ENCODE data around the gene CXADR. TPM values are rescaled to one million over a fixed set of nuclear protein-coding genes. Genes with fewer than 3 reads are reported as not detected.
"Not testable (repeated sequence)": the region's sequence is repeated elsewhere in the genome, so short reads cannot be mapped to it uniquely, and the experiment has no call there.

The CXADR gene
- total and polyA plus RNA-seq, 4 donors, result 8.5 to 46.4 (median 26.5) TPM

DNA sequence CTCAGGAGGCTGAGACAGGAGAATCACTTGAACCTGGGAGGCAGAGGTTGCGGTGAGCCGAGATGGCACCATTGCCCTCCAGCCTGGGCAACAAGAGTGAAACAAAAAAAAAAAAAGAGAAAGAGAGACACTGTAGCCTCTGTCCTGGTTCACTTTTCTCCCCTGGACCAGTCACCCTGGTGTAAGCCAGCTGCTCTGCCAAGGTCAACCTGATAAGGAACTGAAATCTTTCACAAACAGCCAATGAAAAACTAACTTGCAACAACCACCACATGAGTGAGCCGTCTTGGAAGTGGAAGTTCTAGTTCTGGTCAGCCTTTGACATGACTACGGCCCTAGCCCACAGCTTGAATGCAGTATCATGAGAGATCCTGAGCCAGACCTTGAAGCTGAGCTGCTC lies 36.8 kb upstream of the CXADR start:
- H3K27ac ChIP-seq (ENCODE audit: low read depth in 1 of 2, low read length in 2 of 2), result peak overlapping the region; percentile 56 to 58
- TF ChIP-seq, protein P1, sequence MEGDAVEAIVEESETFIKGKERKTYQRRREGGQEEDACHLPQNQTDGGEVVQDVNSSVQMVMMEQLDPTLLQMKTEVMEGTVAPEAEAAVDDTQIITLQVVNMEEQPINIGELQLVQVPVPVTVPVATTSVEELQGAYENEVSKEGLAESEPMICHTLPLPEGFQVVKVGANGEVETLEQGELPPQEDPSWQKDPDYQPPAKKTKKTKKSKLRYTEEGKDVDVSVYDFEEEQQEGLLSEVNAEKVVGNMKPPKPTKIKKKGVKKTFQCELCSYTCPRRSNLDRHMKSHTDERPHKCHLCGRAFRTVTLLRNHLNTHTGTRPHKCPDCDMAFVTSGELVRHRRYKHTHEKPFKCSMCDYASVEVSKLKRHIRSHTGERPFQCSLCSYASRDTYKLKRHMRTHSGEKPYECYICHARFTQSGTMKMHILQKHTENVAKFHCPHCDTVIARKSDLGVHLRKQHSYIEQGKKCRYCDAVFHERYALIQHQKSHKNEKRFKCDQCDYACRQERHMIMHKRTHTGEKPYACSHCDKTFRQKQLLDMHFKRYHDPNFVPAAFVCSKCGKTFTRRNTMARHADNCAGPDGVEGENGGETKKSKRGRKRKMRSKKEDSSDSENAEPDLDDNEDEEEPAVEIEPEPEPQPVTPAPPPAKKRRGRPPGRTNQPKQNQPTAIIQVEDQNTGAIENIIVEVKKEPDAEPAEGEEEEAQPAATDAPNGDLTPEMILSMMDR (IDR thresholded peaks at IDR 0.05; ENCODE audit: low read depth, low read length, missing input control), result no peak
- TF ChIP-seq EGR1 (IDR thresholded peaks at IDR 0.05; ENCODE audit: low read depth in 2 of 2) (no peak), FOXA2 (IDR thresholded peaks at IDR 0.05) (peak; percentile 36), RAD21 (IDR thresholded peaks at IDR 0.05) (peak; percentile 21 to 41), RXRA (IDR thresholded peaks at IDR 0.05) (peak; percentile 75 to 86), YY1 (IDR thresholded peaks at IDR 0.05) (peak; percentile 62), JUND (IDR thresholded peaks at IDR 0.05) (peak in 1 of 2 donors; percentile 58), GABPA (IDR thresholded peaks at IDR 0.05 in 1 of 2, conservative IDR thresholded peaks at IDR 0.05 in 1 of 2) (no peak), SP1 (IDR thresholded peaks at IDR 0.05) (peak; percentile 58), HNF4G (IDR thresholded peaks at IDR 0.05) (peak; percentile 29), HNF4A (conservative IDR thresholded peaks at IDR 0.05) (peak; percentile 80 to 85), FOXA1 (IDR thresholded peaks at IDR 0.05) (no peak)
- TF ChIP-seq, protein P2, sequence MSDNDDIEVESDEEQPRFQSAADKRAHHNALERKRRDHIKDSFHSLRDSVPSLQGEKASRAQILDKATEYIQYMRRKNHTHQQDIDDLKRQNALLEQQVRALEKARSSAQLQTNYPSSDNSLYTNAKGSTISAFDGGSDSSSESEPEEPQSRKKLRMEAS (IDR thresholded peaks at IDR 0.05), result peak; percentile 58
- 25% methylated on average over 4 of the region's 4 CpGs for WGBS
- DNase-seq (ENCODE audit: low spot score), result no peak
- no peaks in the 10 kb centered on the region for H3K36me3 ChIP-seq (ENCODE audit: control insufficient read depth in 4 of 4, insufficient read depth in 3 of 4, low read depth in 1 of 4, low read length in 3 of 4)
- H3K27me3 ChIP-seq (ENCODE audit: control insufficient read depth in 4 of 4, insufficient read depth in 4 of 4, low read length in 3 of 4), result no peaks in the 10 kb centered on the region
- no peak overlapping the region for H3K9ac ChIP-seq (ENCODE audit: low read depth in 1 of 2, low read length in 2 of 2)
- H3K4me3 ChIP-seq (ENCODE audit: low read depth in 1 of 3, low read length in 3 of 3), result no peak overlapping the region
- peaks cover 6 to 29% (median 10%) of the 10 kb centered on the region in 4 donors for H3K4me1 ChIP-seq (ENCODE audit: control insufficient read depth in 4 of 4, insufficient read depth in 4 of 4, low read length in 3 of 4)
- H3K9me3 ChIP-seq (ENCODE audit: control insufficient read depth in 4 of 4, low read length in 3 of 4), result no peaks in the 10 kb centered on the region

DNA sequence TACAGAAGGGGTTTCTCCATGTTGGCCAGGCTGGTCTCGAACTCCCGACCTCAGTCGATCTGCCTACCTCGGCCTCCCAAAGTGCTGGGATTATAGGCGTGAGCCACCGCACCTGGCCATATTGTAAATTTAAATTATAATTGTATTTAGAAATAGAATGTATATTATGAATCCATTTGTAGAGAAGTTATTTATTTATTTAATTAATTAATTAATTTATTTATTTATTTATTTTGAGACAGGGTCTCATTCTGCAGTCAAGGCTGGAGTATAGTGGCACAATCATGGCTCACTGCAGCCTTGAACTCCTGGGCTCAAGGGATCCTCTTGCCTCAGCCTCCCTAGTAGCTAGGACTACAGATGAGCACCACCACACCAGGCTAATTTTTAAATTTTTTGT lies 34.7 kb upstream of the CXADR start:
- DNase-seq (ENCODE audit: low spot score), result not testable (repeated sequence)

DNA sequence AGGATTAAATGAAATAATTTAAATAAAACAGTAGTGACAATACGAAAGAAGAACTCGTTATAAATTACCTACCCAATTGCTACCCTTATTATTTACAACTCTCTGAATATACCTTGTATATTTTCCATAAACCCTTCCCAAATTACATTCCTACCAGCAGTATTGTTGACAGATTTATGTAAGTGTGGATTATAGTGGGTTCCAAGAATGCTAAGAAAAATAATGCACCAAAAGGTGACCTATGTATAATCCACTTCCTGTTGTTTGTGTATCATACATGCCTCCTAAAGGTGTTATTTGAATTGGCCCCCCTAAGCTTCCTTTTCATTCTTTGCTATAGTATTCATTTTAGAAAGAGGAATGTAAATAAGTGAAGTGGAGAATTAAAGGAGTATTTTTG lies 33.2 kb upstream of the CXADR start:
- Histone ChIP-seq H3K4me3 (ENCODE audit: low read depth in 1 of 3, low read length in 3 of 3) (no peak overlapping the region), H3K27me3 (ENCODE audit: control insufficient read depth in 4 of 4, insufficient read depth in 4 of 4, low read length in 3 of 4) (no peaks in the 10 kb centered on the region), H3K9me3 (ENCODE audit: control insufficient read depth in 4 of 4, low read length in 3 of 4) (no peaks in the 10 kb centered on the region), H3K4me1 (ENCODE audit: control insufficient read depth in 4 of 4, insufficient read depth in 4 of 4, low read length in 3 of 4) (peaks cover 0 to 15% (median 5%) of the 10 kb centered on the region in 4 donors), H3K36me3 (ENCODE audit: control insufficient read depth in 4 of 4, insufficient read depth in 3 of 4, low read depth in 1 of 4, low read length in 3 of 4) (no peaks in the 10 kb centered on the region), H3K27ac (ENCODE audit: low read depth in 1 of 2, low read length in 2 of 2) (no peak overlapping the region), H3K9ac (ENCODE audit: low read depth in 1 of 2, low read length in 2 of 2) (no peak overlapping the region)
- WGBS, result 97% methylated on average over 2 of the region's 2 CpGs
- no peak for DNase-seq (ENCODE audit: low spot score)
- TF ChIP-seq TAF1 (conservative IDR thresholded peaks at IDR 0.05) (no peak), YY1 (IDR thresholded peaks at IDR 0.05) (no peak), EGR1 (IDR thresholded peaks at IDR 0.05; ENCODE audit: low read depth in 2 of 2) (no peak)

More for the DNA sequence above, 34.7 kb upstream of the CXADR start:
- not testable (repeated sequence) for H3K9me3 ChIP-seq (ENCODE audit: control insufficient read depth in 4 of 4, low read length in 3 of 4); H3K36me3 ChIP-seq (ENCODE audit: control insufficient read depth in 4 of 4, insufficient read depth in 3 of 4, low read depth in 1 of 4, low read length in 3 of 4); H3K27ac ChIP-seq (ENCODE audit: low read depth in 1 of 2, low read length in 2 of 2); H3K27me3 ChIP-seq (ENCODE audit: control insufficient read depth in 4 of 4, insufficient read depth in 4 of 4, low read length in 3 of 4); H3K4me3 ChIP-seq (ENCODE audit: low read depth in 1 of 3, low read length in 3 of 3); H3K9ac ChIP-seq (ENCODE audit: low read depth in 1 of 2, low read length in 2 of 2)
- peaks cover 1 to 15% (median 5%) of the 10 kb centered on the region in 4 donors for H3K4me1 ChIP-seq (ENCODE audit: control insufficient read depth in 4 of 4, insufficient read depth in 4 of 4, low read length in 3 of 4)
- WGBS, result 97% methylated on average over 6 of the region's 6 CpGs
